Stimulated activated CD8-positive, alpha-beta memory T cell treated with anti-CD3 and anti-CD28 coated beads, Interleukin-15, amount 100 ng/mL, for 48 hours (primary cell): ENCODE data around the gene HIC1.

Source experiments
- DNase-seq, 2 donors: peaks; one replicate each; pipeline ENCODE4 v3.0.0-alpha.2; 2020; ENCODE audit warnings: low read depth in 2 of 2

Gene HIC1

DNA sequence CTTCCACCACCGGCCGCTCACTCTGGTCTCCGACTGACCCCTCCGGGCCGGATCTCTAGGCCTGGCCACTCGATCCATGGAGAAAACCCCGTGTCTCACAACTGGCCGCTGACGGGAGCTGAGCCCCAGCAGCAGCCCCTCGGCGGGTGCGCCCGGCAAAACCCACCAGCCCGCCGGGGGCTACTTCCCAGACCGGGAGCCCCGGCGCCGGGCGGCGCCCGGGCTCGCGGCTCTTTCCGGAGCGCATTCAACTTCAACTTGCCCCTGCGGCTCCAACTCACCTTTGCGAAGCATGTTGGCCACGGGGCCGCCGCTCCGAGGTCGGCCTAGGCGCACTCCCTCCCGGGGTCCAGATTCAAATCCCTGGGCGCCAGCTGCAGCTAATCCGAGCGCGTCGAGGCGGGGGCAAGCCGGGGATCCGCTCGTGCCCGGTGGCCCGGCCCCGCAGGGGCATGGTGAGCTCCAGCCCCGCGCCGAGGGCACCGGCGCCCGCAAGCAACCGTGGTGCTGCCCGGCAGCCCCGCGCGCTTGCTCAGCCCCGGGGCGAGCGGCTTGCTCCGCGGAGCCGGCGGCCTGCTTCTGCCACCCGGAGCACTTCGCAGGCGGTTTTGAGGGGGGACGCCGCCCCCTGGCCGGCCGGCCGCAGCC, 30.2 kb upstream of the HIC1 start:
- DNase-seq: no peak

DNA sequence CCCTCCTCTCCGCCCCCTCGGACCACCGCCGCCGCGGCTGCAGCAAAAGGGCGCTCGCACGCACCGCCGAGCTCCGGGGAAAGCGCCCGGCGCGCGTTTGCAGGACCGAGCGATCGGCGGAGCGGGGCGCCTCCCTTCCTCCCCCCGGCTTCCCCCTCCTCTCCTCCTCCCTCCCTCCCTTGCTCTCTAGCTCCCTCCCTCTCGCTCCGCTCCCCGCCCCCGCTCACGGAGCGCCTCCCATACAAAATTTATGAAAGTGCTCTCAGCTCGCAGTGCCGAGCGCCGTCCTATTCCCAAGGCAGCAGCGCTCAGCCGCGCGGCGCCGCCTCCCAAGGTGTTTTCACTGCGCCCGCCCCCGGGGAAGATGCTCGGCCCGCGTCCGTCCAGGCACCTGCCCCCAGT, 29.7 kb upstream of the HIC1 start, which contains the start of gene RTN4RL1:
Gene RTN4RL1, minus strand, starts transcription at position 115 of the 402 bp plus-strand sequence. CDS start 469 bp downstream, outside the sequence.
- peak in 1 of 2 donors; percentile 30 for DNase-seq

DNA sequence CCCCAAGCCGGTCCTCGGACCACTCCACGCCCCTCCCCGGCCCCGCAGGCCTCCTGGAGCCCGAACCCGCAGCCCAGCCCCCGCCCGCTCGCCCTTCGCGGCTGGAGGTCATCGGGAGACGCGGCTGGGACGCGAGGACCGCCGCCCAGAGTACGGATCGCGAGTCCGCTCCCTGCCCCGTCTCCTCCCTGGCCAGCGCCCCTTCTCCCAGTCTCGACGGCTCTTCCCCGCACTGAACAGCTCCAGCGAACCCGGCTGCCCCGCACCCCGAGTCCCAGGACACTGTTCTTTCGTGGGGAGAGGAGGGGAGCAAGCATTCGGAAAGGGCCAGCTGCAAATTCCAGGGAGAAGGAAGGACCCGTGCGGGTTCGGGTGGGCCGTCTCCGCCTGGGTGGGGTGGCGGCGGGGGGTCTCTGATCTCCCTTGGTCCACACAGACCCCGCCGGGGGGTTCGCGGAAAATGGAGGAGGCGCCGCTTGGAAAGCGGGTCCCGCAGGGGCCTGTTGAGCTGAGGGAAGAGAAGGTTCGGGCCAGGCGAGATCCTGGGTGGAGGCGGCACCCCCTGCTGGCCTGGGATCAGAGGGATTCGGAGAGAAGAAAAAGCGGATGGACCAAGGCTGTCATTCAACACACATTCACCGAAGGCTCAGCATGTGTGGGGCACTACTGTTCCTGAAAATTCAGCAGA, 29.1 kb upstream of the HIC1 start:
- DNase-seq: no peak

DNA sequence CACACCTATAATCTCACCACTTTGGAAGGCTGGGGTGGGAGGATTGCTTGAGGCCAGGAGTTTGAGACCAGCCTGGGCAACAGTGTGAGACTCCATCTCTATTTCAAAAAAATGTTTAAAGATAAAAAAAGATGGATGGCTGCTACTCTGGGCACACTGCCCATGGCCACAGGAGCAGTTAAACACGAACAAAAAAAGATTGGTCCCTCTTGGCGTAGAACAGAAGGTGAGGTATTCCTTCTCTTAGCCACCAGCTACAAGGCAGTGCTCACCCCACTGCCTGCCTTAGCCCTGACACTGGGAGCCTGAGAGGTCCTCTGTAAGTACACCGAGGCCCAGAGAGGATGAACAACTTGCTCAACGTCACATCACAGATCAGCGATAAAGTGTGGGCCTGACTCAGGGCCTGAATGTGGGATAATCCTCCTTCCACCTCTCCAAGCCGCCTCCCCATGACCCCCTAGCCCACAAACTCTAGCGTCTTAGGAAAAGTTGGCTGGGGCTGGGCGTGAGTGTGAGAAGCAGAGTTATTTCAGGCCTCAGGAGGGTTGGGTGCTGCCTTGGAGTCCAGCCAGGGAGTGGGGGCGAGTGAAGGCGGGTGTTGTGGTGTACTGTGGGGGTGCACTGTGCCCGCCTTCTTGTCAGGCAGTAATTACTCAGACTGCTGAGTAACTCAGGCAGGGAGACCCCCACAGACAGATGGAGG, 27.2 kb upstream of the HIC1 start:
- DNase-seq: no peak

DNA sequence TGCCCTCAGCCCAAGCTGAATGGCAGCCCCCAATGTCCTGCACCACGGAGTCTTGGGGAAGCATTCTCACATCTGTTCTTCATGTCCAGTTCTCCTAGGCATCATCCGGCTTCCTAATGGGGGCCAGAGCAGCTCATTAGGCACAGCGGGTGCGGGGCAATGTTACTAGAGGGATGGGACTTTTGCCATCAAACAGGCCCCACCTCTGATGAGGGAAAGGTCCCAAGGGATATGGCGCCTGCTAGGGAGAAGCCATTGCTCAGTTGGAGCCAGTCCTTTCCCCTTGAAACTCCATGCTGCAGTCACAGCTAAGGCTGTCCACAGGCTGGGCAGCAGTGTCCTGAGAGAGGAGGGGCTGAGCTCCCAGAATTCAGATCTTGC, 26.7 kb upstream of the HIC1 start:
- no peak for DNase-seq

DNA sequence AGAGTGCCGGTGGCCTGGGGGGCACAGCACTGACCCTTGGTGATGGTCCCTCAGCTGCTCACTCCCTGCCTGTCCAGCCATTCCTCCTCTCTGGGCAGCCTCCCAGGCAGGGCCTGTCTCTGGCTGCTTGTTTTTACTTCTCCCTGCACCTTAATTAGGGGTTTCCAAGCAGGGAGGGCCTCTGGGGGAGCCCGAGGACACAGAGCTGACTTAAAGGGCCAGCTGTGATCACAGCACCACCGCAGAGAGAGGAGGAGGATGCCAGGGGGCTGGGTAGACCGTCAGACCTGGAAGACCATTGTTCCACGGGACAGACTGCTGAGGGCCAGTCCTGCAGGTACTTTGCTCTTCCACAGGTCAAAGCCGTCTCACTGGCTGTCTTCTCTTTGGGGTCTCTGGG, 26.2 kb upstream of the HIC1 start:
- DNase-seq: no peak

DNA sequence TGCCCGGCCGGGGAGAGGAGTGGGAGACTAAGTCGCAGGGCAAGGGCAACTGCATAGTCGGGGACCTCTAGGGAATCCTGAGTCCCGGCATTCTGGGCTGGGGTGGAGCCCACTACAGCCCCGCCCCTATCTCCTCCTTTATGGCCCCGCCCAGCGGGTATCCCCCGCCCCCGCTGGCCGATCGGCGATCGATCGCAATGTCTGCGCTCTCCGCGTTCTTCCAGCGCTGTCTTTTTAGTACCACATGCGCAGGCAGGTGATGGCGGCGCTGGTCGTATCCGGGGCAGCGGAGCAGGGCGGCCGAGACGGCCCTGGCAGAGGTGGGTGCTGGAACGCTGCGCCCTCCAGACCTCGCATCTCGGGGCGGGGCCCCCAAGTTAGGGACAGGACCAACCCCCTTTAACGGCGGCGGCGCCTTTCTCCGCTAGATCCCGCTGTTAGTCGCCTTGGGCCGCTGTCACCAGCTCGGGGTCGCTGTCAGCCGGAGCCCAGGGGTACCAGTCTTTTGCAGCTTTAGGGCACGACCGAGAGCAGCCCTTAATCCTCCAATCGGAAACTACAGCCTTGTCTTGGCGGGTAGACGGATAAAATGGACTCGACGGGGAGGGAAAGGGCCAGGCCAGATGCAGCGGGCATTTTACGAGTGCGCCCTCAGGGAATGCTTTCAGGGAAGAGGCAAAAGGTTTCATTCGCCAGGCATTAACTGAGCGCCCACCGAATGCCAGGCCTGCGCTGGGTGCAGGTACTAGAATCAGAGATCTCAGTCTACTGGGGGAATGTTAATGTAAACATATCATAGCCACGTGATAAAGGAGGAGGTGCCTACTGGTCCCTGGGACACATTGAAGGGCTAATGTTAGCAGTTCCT, 24.8 kb upstream of the HIC1 start, which contains the start of gene DPH1:
Gene DPH1, plus strand, starts transcription at position 243 of the 868 bp plus-strand sequence. Its CDS starts 17 bp downstream, at position 260.
- DNase-seq: peak; percentile 79 to 80

DNA sequence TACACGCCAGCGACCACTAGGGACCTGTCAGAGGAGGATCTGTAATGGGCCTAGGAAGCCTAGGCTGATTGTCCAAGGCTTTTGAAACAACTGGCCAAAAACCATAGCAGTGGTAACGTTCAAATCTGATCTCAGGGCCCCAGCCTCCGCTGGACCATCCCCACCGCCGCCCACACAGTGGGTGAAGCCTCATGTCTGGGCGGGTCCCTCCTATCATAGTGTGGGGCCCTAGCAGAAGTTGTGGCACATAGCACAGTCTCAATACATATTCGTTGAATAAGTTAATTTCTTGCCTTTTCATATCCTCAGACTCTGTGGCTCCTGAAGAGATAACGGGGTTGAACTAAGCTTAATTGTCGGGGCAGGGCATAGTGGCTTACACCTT, 24.1 kb upstream of the HIC1 start:
- no peak for DNase-seq

DNA sequence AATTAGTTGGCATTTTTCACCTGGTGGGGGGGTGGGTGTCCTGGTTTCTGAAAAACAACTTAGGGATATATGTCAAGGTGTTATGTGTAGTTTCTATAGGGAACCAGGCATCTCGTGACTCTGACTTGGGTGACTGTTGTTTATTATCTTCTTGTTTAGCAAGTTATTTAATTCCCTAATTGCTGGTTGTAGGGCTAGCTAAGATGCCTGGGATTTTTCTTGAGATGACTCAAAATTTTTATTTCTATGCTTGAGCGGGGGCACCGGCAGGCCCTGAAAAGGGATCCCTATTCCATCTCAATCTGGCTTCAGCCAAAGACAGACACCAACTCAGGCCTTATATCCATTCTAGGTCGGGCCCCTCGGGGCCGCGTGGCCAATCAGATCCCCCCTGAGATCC, 21.8 kb upstream of the HIC1 start:
- DNase-seq: no peak

DNA sequence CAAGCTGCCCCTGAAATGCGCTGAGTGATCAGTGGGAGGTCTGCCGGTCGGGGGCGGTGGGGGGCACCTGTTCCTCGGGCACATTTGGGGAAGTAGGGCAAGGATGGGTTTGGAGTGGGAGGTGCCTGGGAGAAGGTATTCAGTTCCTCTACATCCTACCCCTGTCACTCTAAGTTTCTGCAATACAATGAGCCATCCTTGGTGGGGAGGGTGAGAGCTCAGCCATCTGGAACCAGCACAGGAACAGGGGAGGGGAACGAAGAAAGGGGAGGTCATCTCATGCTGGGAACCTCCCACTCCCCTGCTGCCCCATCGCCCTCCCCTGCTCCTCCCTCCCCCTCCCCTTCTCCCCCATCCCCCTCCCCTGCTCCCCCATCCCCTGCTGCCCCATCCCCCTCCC, 20.7 kb upstream of the HIC1 start:
- DNase-seq: no peak

DNA sequence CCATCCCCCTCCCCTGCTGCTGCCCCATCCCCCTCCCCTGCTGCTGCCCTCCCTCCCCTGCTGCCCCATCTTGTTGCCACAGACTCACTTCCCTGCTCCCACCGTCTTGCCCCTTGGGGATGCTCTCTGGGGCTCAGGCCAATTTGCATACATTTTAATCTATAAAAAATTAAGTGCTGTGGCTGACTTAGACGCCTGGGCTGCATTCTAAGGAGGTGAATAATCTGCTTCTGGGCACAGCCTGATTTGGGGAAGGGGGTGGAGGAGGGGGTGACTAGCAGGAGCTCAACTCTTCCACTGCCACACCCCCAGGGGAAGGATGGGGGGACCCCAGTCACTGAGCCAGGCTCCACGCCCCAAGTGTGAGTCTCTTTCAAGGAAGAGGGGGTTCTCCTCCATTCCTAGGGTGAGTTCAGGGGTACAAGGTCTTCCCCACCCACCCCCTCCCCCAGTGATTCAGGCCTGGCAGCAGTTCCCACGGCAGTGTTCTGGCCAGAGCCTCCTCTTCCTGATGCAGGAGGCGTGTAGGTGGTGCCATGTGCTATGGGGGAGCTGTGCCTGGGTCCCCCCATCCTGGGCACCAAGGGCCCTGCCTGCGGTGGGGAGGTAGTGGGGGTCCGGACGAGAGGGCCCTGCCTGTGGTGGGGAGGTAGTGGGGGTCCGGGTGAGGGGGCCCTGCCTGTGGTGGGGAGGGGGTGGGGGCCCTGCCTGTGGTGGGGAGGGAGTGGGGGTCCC, 19.9 kb upstream of the HIC1 start:
- no peak for DNase-seq

DNA sequence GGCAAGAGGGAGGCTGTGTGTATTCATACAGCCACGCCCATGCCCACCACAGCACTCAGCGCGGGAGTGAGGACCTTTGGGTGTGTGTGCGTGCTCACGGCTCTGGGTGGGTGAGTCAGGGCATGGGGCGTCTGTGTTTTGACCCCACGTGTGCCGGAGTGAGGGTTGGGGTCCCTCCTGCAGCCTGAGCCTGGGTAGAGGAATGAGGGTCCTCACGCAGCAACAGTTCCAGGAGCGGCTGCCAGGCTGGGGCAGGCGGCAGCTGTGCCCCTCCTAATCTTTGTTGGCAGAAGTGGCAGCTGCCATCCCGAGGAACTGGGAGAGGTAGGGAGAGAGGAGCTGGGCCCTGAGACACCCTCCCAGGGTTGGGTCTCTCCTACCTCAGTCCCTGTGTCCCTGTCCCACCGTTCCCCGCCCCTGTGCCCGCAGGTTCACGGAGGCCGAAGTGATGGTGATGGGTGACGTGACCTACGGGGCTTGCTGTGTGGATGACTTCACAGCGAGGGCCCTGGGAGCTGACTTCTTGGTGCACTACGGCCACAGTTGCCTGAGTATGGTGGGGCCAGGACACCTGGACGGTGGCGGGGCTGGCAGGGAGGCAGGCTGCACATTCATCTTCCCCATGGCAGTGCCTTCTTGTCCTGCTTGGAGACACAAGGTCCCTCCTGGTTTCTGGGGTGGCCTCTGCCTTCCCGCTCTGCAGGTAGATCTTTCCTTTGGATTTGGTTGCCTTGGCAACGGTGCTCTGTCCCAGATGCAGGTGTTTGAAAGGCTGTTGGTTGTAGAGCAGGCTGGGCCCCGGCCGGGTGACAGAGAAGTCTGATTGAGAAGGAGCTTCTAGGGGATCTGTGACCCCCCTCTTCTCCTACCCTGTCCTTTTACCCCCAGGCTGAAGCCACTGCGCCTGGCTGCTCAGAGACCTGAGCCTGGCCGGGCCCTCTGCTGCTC, 19.1 kb upstream of the HIC1 start:
- no peak for DNase-seq

DNA sequence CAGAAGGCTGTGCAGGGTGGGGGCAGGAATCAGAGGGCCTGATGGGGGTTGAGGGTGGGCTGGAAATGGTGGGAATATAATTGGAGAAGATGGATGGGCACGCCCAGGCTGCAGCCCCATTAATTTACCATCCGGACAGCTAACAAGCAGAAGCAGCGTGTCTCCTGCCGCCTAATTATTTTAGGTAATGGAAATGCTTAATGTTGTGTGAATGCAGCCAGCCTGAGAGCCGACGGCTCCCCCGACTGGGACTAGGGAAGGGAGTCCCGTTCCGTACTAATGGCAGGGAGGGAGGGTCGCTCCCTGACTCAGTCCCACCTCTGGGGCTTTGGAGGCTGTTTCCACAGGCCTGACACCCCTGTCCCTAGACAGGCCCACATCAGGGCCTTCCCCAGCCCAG, 17.7 kb upstream of the HIC1 start:
- DNase-seq: no peak

DNA sequence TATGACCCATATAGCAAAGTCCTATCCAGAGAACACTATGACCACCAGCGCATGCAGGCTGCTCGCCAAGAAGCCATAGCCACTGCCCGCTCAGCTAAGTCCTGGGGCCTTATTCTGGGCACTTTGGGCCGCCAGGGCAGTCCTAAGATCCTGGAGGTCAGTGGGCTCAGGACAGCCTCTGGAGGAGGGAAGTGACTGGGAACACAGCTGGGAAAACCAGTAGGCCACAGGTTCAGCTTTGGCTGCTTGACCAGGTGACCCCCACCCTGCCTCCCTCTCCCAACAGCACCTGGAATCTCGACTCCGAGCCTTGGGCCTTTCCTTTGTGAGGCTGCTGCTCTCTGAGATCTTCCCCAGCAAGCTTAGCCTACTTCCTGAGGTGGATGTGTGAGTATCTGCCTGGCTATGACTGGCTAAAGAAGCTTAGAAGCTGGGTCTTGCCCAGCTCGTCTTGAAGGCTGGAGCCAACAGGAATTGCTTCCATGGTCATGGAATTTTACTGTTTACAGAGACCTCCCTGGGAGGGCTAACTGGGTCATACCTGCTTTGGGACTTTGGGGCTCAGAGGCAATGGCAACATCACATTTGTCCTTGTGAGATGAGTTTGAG, 14.6 kb upstream of the HIC1 start:
- no peak for DNase-seq

DNA sequence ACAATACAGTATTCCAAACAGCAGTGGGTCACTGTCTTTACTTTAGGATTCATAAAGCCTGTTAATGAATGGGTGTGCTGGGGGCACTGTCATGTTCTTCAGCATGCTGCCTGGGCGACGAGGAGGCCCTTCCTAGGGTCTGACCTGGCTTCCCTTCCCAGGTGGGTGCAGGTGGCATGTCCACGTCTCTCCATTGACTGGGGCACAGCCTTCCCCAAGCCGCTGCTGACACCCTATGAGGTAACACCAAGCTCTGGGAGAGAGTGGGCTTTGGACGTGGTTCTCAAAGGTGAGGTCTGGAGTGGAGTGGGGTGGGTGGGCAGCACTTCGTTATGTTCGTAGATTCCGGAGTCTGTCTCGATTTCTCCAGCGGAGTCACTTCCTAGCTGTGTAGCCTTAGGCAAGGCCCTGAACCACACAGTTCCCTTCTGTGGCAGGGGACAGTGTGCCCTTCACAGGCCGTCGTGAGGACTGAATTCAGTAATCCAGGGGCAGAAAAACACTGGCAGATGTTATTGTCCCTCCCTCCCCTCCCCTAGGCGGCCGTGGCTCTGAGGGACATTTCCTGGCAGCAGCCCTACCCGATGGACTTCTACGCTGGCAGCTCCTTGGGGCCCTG, 13.9 kb upstream of the HIC1 start:
- no peak for DNase-seq

DNA sequence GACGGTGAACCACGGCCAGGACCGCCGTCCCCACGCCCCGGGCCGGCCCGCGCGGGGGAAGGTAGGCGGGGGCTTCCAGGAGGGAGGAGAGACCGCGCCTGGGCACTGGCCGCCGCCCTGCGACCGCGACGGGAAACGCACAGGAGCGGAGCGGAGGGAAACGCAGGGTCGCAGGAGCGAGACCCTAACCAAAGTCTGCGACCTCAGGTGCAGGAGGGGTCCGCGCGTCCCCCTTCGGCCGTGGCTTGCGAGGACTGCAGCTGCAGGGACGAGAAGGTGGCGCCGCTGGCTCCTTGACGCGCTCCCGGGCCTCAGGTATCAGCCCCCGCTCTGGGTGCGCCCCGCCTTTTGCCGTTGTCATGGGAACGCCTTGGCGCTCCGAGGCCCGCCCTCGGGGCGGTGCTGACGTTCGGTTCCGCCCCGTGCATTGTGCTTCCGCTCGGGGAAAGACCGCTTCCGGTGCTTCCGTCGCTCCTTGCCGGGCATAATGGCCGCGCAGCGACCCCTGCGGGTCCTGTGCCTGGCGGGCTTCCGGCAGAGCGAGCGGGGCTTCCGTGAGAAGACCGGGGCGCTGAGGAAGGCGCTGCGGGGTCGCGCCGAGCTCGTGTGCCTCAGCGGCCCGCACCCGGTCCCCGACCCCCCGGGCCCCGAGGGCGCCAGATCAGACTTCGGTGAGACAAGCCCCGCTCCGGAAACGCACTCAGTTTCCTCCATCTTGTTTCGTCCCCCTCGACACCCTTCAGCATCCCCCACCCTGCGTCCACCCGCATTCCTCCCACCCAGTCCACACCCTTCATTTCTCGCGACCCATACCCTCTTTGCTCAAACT, 13.1 kb upstream of the HIC1 start, which contains the start of gene OVCA2:
Gene OVCA2, plus strand, starts transcription at position 462 of the 829 bp plus-strand sequence. Its CDS starts 26 bp downstream, at position 488.
- DNase-seq: peak; percentile 92 to 96

DNA sequence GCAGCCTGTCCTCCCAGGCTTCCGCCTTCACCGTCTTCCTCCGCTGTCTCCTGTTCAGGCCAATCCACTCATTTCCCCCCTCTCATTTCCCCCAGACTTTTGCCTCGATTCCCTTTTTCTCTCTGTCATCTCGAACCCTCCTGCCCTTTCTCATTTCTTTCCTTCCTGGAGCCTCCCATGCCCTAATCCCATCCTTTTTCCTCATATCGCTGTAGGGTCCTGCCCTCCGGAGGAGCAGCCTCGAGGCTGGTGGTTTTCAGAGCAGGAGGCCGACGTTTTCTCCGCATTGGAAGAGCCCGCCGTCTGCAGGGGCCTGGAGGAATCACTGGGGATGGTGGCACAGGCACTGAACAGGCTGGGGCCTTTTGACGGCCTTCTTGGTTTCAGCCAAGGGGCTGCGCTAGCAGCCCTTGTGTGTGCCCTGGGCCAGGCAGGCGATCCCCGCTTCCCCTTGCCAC, 12.5 kb upstream of the HIC1 start:
- no peak for DNase-seq

DNA sequence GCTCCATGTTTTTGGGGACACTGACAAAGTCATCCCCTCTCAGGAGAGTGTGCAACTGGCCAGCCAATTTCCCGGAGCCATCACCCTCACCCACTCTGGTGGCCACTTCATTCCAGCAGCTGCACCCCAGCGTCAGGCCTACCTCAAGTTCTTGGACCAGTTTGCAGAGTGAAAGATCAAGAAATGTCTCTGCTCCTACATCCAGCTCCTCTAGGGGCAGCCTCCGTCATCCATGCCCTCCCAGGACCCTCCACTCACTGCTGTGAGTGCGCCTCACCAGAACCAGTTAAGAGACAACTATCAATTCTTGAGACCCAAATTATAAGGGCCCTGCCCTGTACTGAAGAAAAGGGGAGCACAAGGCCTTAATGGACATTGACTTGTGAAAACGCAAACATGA, 12.0 kb upstream of the HIC1 start:
- no peak for DNase-seq
